HEK293 (cell line): ENCODE results near the gene EIF2S3.
"Not testable (repeated sequence)": the region's sequence is repeated elsewhere in the genome, so short reads cannot be mapped to it uniquely, and the experiment has no call there.

Source experiments
- CTCF ChIA-PET: fragments of 350-600 bp; formaldehyde crosslinking; extraction: SDS; loops from one replicate; lab custom pipeline; 2021; ENCODE audit warnings: antibody characterized with exemption; lab: Yijun Ruan, JAX
- POLR2A ChIA-PET: fragments of 300-600 bp; formaldehyde crosslinking; extraction: SDS; loops from one replicate; lab custom pipeline; 2020; ENCODE audit warnings: antibody characterized with exemption, inconsistent platforms; lab: Yijun Ruan, JAX
- H3K27ac ChIP-seq: fragments of 200-500 bp; sonication (Bioruptor generic); 2 replicates; pipeline ENCODE4 v1.5.1; 2014; ENCODE audit warnings: low read depth, low read length, control low read depth, inconsistent platforms; ENCODE audit errors: extremely low read depth
- H3K36me3 ChIP-seq, 2 experiments: fragments of 200-500 bp in 1 of 2; sonication (Bioruptor generic) in 1 of 2; 1 replicate in 1 of 2; 2 replicates in 1 of 2; pipeline ENCODE4 v1.5.1; 2014 to 2017; ENCODE audit warnings: inconsistent platforms in 2 of 2, low read length in 2 of 2; ENCODE audit not compliant: control insufficient read depth in 2 of 2, insufficient read depth in 1 of 2
- H3K4me1 ChIP-seq: fragments of 200-500 bp; sonication (Bioruptor generic); 2 replicates; pipeline ENCODE4 v1.5.1; 2014; ENCODE audit warnings: mild to moderate bottlenecking, low read length, inconsistent platforms; ENCODE audit not compliant: control insufficient read depth, insufficient read depth
- H3K4me3 ChIP-seq: 2 replicates; pipeline ENCODE4 v1.5.1; 2011; ENCODE audit warnings: low read depth, mild to moderate bottlenecking, control low read depth, low read length, moderate library complexity
- H3K9me3 ChIP-seq: fragments of 200-500 bp; sonication (Bioruptor generic); 2 replicates; pipeline ENCODE4 v1.5.1; 2014; ENCODE audit warnings: low read depth, low read length, inconsistent platforms; ENCODE audit not compliant: control insufficient read depth, insufficient read depth
- FEZF1 ChIP-seq: fragments of 450-650 bp; formaldehyde crosslinking; IDR thresholded peaks from 2 replicates; pipeline ENCODE4 v1.5.1; 2016; ENCODE audit warnings: missing biosample characterization, missing genetic modification characterization
- HOXA7 ChIP-seq: sonication (generic); formaldehyde crosslinking; IDR thresholded peaks from 2 replicates; pipeline ENCODE4 v1.8.1; 2022; ENCODE audit warnings: missing genetic modification reagents, borderline replicate concordance
- HOXC10 ChIP-seq: sonication (generic); formaldehyde crosslinking; IDR thresholded peaks from 2 replicates; pipeline ENCODE4 v1.8.1; 2023; ENCODE audit warnings: mild to moderate bottlenecking, missing genetic modification reagents
- REPIN1 ChIP-seq: fragments of 450-650 bp; formaldehyde crosslinking; IDR thresholded peaks from 2 replicates; pipeline ENCODE4 v1.5.1; 2017; ENCODE audit warnings: missing biosample characterization, missing genetic modification characterization, low read depth
- TRIM28 ChIP-seq: IDR thresholded peaks from 2 replicates; pipeline ENCODE4 v1.6.1; 2011; ENCODE audit warnings: low read length, control low read depth, borderline replicate concordance
- ZBTB17 ChIP-seq: fragments of 450-650 bp; formaldehyde crosslinking; IDR thresholded peaks from 2 replicates; pipeline ENCODE4 v1.5.1; 2016; ENCODE audit warnings: missing biosample characterization, missing genetic modification characterization
- ZBTB48 ChIP-seq: fragments of 450-650 bp; formaldehyde crosslinking; IDR thresholded peaks from 2 replicates; pipeline ENCODE4 v1.5.1; 2016; ENCODE audit warnings: missing biosample characterization, missing genetic modification characterization
- ZBTB7A ChIP-seq: fragments of 450-650 bp; formaldehyde crosslinking; IDR thresholded peaks from 2 replicates; pipeline ENCODE4 v1.5.1; 2016; ENCODE audit warnings: low read depth, missing biosample characterization, missing genetic modification characterization
- ZNF121 ChIP-seq: fragments of 450-650 bp; formaldehyde crosslinking; IDR thresholded peaks from 2 replicates; pipeline ENCODE4 v1.5.1; 2016; ENCODE audit warnings: missing biosample characterization, missing genetic modification characterization
- ZNF202 ChIP-seq: fragments of 450-650 bp; formaldehyde crosslinking; IDR thresholded peaks from 2 replicates; pipeline ENCODE4 v1.5.1; 2016; ENCODE audit warnings: missing biosample characterization, missing genetic modification characterization, borderline replicate concordance
- ZNF221 ChIP-seq: fragments of 450-650 bp; formaldehyde crosslinking; IDR thresholded peaks from 2 replicates; pipeline ENCODE4 v1.5.1; 2017; ENCODE audit warnings: missing biosample characterization, missing genetic modification characterization, borderline replicate concordance
- ZNF366 ChIP-seq: fragments of 450-650 bp; formaldehyde crosslinking; conservative IDR thresholded peaks from 2 replicates; pipeline ENCODE4 v1.5.1; 2016; ENCODE audit warnings: missing biosample characterization, missing genetic modification characterization
- ZNF558 ChIP-seq: fragments of 450-650 bp; formaldehyde crosslinking; IDR thresholded peaks from 2 replicates; pipeline ENCODE4 v1.5.1; 2016; ENCODE audit warnings: missing biosample characterization, missing genetic modification characterization
- ZNF610 ChIP-seq: fragments of 450-650 bp; formaldehyde crosslinking; IDR thresholded peaks from 2 replicates; pipeline ENCODE4 v1.5.1; 2016; ENCODE audit warnings: missing biosample characterization, missing genetic modification characterization, borderline replicate concordance
- ZNF776 ChIP-seq: fragments of 450-650 bp; formaldehyde crosslinking; IDR thresholded peaks from 2 replicates; pipeline ENCODE4 v1.5.0; 2017; ENCODE audit warnings: missing biosample characterization, missing genetic modification characterization, borderline replicate concordance
- ZNF837 ChIP-seq: fragments of 450-650 bp; formaldehyde crosslinking; IDR thresholded peaks from 2 replicates; pipeline ENCODE4 v1.5.1; 2016; ENCODE audit warnings: missing biosample characterization, missing genetic modification characterization
- ZXDB ChIP-seq: fragments of 450-650 bp; formaldehyde crosslinking; IDR thresholded peaks from 2 replicates; pipeline ENCODE4 v1.5.1; 2016; ENCODE audit warnings: missing biosample characterization, missing genetic modification characterization
- TF ChIP-seq, protein P1 (sequence below): fragments of 450-650 bp; formaldehyde crosslinking; IDR thresholded peaks from 2 replicates; pipeline ENCODE4 v1.5.1; 2016; ENCODE audit warnings: missing biosample characterization, missing genetic modification characterization, borderline replicate concordance
- TF ChIP-seq, protein P2 (sequence below): sonication (generic); formaldehyde crosslinking; IDR thresholded peaks from 2 replicates; pipeline ENCODE4 v1.8.1; 2022; ENCODE audit warnings: mild to moderate bottlenecking, moderate library complexity, missing genetic modification reagents
- TF ChIP-seq, protein P3 (sequence below): fragments of 450-650 bp; formaldehyde crosslinking; IDR thresholded peaks from 2 replicates; pipeline ENCODE4 v1.5.1; 2016; ENCODE audit warnings: missing biosample characterization, missing genetic modification characterization

EIF2S3 gene

DNA sequence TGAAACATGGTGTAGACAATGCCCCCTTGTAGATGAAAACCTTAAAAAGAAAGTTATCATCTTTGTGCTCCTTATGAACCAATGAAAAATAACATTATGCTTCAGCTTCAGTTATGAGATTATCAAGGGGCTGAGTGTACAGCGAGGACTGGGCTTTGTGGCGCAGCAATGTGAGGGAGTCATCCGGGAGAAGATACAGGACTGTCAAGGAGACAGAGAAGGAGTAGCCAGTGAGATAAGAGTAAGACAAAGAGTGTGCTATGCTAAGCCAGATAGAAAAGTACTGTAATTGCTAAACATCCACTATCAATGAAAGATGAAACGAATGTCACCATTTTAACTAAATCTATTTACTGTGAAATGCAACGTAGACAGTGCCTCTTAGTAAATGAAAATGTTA lies 24.2 kb upstream of the EIF2S3 start:
- Histone ChIP-seq H3K4me1 (no peaks in the 10 kb centered on the region), H3K4me3 (no peak overlapping the region), H3K9me3 (no peaks in the 10 kb centered on the region), H3K27ac (no peak overlapping the region), H3K36me3 (no peaks in the 10 kb centered on the region)
- POLR2A ChIA-PET: interaction anchor here (0.6 to 0.7 kb wide), 3 partner anchors 16 to 126 kb away, joined by 3 to 5 read pairs (median 5); no protein-coding TSS in a partner anchor
- TF ChIP-seq ZNF202: no peak
- no peak for TF ChIP-seq ZNF610 (tag by site-specific recombination)
- no peak for TF ChIP-seq ZNF366
- TF ChIP-seq, protein P1, sequence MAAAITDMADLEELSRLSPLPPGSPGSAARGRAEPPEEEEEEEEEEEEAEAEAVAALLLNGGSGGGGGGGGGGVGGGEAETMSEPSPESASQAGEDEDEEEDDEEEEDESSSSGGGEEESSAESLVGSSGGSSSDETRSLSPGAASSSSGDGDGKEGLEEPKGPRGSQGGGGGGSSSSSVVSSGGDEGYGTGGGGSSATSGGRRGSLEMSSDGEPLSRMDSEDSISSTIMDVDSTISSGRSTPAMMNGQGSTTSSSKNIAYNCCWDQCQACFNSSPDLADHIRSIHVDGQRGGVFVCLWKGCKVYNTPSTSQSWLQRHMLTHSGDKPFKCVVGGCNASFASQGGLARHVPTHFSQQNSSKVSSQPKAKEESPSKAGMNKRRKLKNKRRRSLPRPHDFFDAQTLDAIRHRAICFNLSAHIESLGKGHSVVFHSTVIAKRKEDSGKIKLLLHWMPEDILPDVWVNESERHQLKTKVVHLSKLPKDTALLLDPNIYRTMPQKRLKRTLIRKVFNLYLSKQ: no peak
- no peak for TF ChIP-seq ZNF776
- TF ChIP-seq HOXA7: no peak
- TF ChIP-seq, protein P2, sequence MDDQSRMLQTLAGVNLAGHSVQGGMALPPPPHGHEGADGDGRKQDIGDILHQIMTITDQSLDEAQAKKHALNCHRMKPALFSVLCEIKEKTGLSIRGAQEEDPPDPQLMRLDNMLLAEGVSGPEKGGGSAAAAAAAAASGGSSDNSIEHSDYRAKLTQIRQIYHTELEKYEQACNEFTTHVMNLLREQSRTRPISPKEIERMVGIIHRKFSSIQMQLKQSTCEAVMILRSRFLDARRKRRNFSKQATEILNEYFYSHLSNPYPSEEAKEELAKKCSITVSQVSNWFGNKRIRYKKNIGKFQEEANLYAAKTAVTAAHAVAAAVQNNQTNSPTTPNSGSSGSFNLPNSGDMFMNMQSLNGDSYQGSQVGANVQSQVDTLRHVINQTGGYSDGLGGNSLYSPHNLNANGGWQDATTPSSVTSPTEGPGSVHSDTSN: no peak
- TF ChIP-seq ZBTB17: no peak
- CTCF ChIA-PET: no interaction called here

DNA sequence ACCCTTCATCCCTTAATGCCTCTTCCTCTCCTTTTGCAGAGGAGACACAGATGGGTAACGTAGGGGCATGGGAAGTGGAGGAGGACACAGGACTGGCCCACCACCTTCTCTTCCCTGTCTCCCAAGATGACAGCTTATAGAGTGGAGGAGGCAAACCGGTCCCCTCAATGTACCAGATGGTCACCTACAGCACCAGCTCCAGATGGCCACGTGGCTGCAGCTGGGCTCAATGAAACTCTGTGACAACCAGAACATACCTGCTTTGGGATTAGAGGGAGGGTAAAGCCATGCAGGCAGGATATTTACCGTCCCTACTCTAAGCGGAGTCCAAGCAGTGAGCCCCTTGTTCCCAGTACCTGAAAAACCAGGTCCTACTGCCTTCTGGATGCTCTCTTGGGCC lies 20.3 kb upstream of the EIF2S3 start:
- Histone ChIP-seq H3K27ac (no peak overlapping the region), H3K4me3 (no peak overlapping the region), H3K9me3 (no peaks in the 10 kb centered on the region), H3K36me3 (no peaks in the 10 kb centered on the region), H3K4me1 (no peaks in the 10 kb centered on the region)
- CTCF ChIA-PET: interaction anchor here (0.5 to 1.5 kb wide), 3 partner anchors 9 to 327 kb away, joined by 3 to 5 read pairs (median 3); no protein-coding TSS in a partner anchor
- TF ChIP-seq TRIM28 (0 out of 2 replicates have a peak, but pooled peaks have one; percentile 5), ZBTB7A (tag by site-specific recombination) (no peak), ZXDB (tag by site-specific recombination) (no peak), ZNF558 (no peak), HOXC10 (CRISPR knock-in tag) (no peak), ZNF221 (tag by site-specific recombination) (no peak)
- POLR2A ChIA-PET: interaction anchor here (0.6 to 1.5 kb wide), 3 partner anchors 9 to 20 kb away, joined by 3 to 9 read pairs (median 4); no protein-coding TSS in a partner anchor

DNA sequence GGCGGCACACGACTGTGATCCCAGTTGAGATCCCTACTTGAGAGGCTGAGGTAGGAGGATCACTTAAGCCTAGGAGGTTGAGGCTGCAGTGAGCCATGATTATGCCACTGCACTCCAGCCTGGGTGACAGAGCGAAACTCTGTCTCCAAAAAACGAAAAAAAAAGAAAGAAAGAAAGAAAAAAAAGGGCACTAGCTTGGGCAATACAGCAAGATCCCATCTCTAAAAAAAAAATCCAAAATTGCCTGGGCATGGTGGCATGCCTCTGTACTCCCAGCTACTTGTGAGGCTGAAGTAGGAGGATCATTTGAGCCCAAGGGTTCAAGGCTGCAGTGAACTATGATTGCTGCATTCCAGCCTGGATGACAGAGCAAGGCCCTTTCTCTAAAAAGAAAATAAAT lies 17.0 kb upstream of the EIF2S3 start:
- H3K4me3 ChIP-seq: no peak overlapping the region
- ChIA-PET POLR2A (no interaction called here), CTCF (interaction anchor here (1.4 kb wide), 1 partner anchor 17 kb away, joined by 5 read pairs; the partner anchor contains the start of gene EIF2S3)
- no peaks in the 10 kb centered on the region for H3K4me1 ChIP-seq
- no peaks in the 10 kb centered on the region for H3K36me3 ChIP-seq
- no peaks in the 10 kb centered on the region for H3K9me3 ChIP-seq
- H3K27ac ChIP-seq: no peak overlapping the region
- TF ChIP-seq ZNF121 (tag by site-specific recombination) (peak; percentile 93), REPIN1 (no peak), ZNF837 (tag by site-specific recombination) (no peak), FEZF1 (tag by site-specific recombination) (no peak), ZBTB48 (tag by site-specific recombination) (no peak)
- TF ChIP-seq, protein P3, sequence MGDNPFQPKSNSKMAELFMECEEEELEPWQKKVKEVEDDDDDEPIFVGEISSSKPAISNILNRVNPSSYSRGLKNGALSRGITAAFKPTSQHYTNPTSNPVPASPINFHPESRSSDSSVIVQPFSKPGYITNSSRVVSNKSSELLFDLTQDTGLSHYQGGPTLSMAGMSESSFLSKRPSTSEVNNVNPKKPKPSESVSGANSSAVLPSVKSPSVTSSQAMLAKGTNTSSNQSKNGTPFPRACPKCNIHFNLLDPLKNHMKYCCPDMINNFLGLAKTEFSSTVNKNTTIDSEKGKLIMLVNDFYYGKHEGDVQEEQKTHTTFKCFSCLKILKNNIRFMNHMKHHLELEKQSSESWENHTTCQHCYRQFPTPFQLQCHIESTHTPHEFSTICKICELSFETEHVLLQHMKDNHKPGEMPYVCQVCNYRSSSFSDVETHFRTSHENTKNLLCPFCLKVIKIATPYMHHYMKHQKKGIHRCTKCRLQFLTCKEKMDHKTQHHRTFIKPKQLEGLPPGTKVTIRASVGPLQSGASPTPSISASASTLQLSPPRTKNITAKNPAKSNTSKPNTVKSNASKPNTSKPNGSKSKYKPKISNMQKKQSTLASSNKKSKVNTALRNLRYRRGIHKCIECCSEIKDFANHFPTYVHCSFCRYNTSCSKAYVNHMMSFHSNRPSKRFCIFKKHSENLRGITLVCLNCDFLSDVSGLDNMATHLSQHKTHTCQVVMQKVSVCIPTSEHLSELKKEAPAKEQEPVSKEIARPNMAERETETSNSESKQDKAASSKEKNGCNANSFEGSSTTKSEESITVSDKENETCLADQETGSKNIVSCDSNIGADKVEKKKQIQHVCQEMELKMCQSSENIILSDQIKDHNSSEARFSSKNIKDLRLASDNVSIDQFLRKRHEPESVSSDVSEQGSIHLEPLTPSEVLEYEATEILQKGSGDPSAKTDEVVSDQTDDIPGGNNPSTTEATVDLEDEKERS: no peak
- TF ChIP-seq, all 188 proteins: peak for 1

DNA sequence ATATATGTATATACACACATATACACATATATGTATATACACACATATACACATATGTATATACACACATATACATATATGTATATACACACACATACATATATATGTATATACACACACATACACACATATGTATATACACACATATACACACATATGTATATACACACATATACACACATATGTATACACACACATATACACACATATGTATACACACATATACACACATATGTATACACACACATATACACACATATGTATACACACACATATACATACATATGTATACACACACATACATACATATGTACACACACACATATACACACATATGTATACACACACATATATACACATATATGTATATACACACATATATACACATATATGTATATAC lies 8.7 kb upstream of the EIF2S3 start:
- CTCF ChIA-PET, H3K4me1 ChIP-seq, H3K9me3 ChIP-seq, H3K4me3 ChIP-seq, POLR2A ChIA-PET, H3K27ac ChIP-seq, H3K36me3 ChIP-seq: not testable (repeated sequence)

DNA sequence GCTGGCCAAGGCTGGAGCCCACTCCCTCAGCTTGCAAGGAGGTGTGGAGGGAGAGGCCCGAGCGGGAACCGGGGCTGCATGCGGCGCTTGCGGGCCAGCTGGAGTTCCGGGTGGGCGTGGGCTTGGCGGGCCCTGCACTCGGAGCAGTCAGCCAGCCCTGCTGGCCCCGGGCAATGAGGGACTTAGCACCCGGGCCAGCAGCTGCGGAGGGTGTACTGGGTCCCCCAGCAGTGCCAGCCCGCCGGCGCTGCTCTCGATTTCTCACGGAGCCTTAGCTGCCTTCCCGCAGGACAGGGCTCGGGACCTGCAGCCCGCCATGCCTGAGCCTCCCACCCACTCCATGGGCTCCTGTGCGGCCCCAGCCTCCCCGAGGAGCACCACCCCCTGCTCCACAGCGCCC lies 5.1 kb upstream of the EIF2S3 start:
- CTCF ChIA-PET, H3K9me3 ChIP-seq, H3K27ac ChIP-seq, H3K36me3 ChIP-seq, H3K4me3 ChIP-seq, H3K4me1 ChIP-seq: not testable (repeated sequence)
- POLR2A ChIA-PET: interaction anchor here (0.6 to 1.2 kb wide), 3 partner anchors 15 to 18 kb away, joined by 3 to 4 read pairs (median 3); no protein-coding TSS in a partner anchor
